Activated CD4-positive, alpha-beta T cell treated with anti-CD3 and anti-CD28 coated beads, Interleukin-2, amount 50 U/mL, for 16 hours (primary cell): ENCODE data around the gene LRFN4.

ENCODE experiments used
- DNase-seq: peaks from one replicate; pipeline ENCODE4 v3.0.0-alpha.2; 2020

LRFN4 gene

DNA sequence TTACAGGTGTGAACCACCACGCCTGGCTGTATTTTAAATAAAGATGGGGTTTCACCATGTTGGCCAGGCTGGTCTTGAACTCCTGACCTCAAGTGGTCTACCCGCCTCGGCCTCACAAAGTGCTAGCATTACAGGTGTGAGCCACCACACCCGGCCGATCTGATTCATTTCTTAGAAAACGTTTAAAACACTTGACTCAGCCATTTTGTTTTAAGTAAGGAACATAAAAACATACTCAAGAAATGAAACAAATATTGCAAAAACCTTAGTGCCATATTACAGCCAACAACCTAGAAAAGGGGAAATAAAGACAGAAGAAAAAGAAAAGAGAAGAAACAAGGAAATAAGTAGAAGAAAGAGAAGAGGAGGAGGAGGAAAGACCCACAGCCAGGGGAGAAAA is 17.4 kb downstream of the LRFN4 start:
- no peak for DNase-seq

DNA sequence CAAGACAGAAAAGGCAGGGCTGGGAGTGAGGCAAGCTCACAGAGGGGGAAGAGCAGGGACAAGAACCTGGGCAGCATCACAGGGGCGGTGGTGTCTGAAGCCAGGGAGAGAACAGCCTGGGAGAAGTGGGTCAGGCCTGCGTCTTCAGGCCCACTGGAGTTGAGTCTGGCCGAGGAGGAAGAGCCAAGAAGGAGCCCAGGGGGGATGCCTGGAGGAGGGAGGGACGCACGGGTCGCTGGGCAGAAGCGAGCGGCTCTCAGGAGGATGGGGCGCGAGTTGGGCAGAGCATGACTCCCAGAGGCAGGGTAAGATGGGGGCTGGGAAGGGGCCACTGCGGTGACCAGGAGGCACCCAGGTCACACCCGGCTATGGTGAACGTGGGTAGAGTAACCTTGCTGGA is 18.5 kb downstream of the LRFN4 start:
- DNase-seq = no peak

DNA sequence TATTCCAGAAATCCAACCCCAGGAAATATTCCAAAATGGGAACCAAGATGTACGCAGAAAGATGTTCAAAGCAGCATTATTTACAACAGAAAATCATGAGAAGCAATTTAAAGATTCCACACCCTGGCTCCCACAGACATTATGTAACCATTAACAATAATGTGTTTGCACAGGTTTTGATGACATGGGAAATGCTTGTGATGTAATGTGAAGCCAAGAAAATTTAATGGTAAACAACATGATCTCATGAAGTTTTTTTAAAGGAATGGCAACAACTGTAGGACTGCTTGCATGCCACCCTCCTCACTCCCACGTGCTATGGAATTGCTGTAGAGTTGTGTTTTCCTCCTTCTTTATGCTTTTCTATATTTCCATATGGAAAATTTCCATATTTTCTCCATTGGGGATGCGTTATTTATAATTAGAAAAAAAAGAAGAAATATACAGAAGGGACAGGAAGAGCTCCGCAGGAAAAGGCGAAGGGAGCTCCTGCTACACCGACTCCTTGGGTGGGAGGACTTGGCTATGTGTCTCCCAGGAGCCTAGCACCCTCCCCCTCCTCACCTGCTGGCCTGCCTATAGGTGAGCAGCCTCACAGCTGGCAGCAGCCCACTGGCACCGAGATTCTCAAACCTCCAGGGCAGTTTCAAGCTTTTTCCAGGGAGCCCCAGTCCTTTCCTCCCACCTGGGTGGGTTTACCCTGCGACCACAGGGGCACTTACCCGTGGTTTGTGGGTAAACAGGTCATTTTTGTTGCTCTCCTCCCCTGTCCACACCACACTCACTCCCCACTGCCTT is 20.9 kb downstream of the LRFN4 start:
- DNase-seq = no peak

DNA sequence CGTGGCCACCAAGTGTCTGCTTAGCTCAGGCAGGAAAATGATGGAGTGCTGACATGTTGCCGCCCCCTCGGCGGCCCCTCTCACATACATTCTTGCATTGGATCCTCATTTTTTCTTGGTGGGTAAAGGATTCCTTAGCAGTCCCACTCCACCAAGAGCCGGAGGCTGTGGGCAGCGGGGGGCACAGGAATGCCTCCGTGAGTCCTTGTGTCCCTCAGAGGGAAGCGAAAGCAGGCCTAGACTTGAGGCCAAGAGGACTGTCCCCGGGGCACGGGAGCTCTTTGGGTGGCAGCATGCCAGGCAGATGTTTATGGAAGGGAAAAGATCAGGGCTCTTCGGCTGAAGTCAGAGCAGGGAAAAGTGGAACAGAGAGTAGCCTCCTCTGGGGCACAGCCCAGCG is 21.6 kb downstream of the LRFN4 start:
- DNase-seq = no peak

DNA sequence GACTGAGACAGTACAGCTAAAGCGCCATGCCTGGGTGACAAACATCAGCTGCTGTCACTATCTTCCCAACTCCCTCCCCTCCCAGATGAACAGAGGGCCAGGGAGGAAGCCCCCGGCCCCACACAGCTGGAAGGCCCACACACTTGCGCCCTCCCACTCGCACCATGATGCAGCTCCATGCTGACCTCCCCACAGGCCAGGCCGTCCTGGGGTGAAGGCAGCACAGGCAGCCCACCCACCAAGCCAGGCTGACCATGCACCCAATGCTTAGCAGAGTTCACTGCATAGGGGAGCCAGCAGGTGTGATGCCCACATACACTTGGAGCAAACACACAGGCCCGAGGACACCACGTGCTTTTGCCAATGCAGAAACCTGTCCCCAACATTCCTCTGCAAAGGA is 22.1 kb downstream of the LRFN4 start:
- DNase-seq = no peak

DNA sequence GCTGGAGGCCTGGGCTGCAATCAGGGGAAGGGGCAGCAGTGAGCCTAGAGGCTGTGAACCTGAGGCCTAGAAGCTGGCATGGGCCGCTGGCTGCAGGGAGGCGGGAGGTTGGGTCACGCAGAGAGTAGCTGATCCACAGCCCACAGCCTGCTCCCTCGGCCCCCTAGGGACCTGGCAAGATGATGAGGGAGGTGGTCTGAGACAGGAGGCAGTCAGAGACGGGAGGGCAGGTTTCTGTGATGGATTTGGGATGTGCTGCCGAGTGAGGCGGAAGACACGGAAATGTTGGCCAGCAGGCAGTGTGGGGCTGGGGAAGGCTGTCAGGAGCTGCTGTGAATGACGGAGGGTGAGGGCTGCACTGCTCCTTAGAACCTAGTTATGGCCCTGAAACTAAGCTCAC is 22.7 kb downstream of the LRFN4 start:
- no peak for DNase-seq

DNA sequence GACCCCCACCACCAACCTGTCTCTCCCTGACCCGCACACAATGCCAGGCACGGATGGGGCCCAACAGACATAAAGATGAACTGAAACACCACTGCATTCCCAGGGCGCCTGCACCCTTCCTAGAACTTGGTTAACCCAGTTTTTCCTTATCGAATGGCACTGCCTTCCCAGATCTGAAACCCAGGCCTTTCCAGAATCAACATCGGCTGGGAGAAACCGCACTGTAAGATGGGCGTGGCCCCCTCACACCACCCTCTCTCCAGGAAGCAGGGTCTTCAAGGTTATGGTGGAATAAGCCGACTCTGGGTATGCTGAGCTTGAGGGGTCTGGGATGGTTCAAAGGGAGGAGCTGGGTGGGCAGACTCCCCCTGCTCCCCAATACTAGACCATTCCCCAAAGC is 23.1 kb downstream of the LRFN4 start:
- DNase-seq = no peak

DNA sequence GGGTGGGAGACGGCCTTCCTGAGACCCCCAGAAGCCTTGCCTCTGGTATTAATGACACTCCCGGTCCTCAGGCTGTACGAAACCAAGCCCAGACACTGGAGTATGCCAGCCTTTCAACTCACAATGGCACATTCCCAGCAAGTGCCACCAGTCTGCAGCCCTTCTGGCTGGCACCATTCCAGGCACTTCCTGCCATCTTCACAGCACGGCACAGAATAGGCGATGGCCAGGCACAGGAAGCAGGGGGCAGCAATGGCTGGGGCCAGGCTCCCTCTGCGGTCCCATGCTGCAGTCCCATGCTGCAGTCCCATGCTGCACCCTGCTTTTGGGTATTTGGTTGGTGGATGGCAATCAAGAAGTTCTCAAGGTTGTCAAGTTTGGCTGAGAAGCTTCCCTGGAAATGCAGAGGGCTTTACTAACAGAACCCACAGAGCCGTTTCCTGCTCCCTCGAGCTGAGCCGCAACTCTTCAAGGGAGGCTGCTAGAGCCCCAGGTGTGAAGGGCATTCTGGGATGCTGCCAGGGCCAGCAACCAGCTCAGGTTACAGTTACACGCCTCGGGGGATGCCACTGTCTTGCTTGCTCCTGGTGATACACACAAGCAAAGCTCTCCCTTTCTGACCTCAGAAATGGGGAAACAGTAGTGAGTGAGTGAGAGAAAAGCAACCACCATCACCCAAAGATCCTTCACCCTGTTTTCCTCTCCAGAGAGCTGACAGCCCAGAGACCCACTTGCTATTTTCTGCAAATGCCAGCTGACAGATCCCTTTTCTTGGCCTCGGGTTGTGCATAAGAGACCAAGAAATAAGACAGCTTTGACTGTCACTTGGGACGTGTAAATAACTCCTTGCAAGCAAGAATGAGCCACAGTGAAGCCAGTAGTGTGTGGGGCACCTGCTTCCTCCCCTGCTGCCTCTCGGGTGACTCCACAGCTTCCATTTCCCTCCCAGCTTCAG is 23.9 kb downstream of the LRFN4 start:
- no peak for DNase-seq

DNA sequence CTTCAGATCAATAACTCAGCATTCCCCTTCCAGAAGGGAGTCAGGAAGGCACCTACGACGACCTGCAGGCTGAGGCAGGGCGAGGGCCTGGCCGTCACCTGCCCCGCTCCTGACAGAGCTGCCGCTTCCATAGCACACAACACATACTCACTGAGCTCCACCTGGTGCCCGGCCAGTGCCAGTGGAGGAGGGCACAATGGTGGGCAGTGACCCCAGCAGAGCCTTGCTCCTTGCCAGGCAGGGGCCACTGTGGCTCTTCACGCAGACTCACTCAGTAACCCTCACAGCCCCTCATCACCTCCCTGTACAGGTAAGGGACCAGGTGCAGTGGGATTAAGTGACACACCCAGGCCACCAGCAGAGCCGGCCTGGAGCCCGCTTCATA is 24.6 kb downstream of the LRFN4 start:
- DNase-seq = no peak

DNA sequence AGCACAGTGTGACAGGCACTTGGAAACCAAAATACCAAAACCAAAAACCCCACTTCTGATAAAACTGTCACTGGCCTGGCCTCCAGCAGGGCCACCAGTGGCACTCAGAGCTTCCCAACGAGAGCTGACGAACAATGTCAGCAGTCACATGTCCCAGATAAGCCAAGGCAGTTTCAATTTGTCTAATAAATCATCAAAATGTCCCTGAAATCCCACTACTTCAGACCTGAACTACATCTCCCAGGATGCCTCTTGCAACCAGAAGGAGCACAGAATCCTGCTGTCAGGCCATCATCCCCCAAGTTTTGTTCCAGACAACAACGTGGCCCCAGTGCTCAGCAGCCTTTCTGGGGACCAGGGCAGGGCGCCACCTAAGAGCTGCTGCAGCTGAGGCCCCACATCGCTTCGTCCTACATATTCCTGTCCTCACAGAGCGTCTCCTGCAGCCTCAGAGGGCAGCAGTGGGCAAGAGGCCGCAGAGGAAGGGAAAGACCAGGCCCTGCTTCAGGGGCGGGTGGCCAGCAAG is 25.1 kb downstream of the LRFN4 start:
- DNase-seq = no peak

DNA sequence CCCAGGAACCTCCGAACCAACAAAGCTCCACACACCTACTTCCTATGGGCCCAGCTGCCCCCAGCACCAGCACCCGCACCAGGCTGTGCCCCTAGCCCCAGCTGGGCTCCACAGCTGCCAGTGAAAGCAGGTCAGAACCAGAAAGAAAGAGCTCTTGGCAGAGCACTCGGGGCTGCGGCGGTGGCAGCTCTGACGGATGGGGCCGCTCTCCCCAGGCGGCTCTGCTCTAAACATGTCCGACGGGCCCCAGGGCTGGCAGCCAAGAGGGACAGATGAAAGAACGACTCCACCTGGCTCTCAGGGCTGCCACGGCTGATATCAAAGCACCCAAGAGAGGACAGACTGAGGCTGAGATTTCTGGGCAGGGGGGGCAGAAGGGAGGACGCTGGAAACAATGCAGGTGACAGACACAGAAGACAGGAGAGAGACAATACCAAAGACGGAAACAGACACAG is 25.7 kb downstream of the LRFN4 start:
- DNase-seq = no peak

DNA sequence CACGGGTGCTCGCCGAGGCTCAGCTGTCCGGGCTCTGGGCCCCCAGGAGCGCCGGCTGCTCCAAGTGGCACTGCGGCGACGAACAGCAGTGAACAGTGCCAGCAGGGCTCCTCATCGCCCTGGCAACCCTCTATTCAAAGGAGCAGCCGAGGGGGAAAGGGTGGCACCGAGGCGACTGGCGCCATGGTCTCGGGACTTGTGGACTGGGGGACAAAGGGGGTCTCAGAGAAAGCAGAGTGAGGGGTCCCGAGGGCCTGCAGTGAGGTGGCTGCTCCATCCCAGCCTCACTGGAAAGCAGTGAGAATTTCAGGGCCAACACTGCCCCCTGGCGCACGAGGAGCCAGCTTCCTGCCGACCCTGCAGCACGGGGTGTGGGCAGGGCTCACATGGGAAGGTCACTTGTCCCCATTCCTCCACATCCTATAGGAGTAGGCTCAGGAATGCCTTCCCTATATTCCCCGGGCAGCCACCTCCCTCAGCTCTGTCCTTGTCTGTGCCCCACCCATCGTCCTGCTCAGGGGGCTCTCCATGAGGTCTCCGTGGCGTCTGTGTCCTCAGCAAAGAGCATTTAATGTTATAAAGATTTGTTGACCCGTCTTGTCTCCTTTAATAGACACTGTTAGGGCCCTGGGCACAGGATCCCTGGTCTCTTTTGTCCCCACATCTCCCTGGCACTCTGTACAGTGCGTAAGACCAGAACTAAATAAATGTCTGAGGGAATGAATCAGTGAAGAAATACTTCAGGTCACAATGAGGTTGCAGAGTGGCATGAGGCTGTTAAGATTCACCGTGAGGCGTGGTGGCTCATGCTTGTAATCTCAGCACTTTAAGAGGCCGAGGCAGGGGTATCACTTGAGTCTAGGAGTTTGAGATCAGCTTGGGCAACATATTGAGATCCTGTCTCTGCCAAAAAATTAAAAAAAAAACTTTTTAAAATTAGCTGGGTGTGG is 26.4 kb downstream of the LRFN4 start:
- DNase-seq = peak; percentile 62

DNA sequence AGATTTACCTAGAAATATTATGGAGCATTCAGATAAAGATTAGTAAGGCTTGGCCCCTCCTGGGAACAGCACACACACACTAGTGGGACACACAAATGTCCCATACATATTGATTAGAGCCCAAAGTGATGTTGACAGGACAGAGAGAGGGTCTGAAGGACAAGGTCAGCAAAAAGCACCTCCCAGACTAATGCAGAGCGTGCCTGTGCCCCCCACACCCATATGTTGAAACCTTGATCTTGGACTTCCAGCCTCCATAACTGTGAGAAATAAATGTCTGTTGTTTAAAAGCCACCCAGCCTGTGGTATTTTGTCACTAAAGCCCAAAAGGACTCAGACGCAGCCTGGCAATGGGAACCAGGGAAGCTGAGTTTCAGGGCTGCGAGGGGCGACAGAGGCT is 27.6 kb downstream of the LRFN4 start:
- DNase-seq = no peak

DNA sequence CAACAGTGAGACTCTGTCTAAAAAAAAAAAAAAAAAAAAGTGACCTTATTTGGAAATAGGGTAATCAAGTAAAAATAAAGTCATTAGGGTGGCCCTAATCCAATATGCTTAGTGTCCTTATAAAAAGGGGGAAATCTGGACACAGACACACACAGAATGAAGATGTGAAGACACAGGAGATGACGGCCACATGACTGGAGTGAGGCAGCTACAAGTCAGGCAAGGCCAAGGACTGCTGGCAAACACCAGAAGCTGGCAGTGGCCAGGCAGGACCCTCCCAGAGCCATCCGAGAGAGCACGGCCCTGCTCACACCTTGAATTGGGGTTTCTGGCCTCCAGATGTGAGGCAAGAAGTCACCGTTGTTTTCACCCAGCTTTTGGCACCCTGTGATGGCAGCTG is 28.6 kb downstream of the LRFN4 start:
- DNase-seq = no peak

DNA sequence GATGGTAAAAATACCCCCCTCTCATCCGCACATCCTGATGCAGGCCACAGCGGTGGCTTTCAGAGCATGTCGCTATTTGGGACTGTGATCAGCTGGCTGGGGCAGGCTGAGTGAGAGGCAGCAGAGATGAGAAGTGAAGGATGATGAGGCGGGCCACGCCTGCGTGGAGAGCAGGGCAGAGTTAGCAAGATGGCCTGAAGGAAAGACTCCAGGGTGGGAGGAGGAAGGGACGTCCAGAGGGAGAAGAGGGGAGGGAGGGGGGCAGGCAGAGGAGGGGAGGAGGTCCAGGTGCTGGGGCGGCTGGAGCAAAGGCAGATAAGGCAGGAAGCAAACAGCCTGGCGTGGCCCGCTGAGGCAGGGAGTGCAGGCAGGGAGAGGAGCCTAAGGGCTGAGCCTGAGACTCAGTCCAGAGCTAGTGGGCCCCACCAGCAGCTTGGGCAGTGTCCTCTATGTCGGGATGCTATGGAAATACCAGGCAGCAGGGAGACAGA is 29.1 kb downstream of the LRFN4 start:
- DNase-seq = no peak

DNA sequence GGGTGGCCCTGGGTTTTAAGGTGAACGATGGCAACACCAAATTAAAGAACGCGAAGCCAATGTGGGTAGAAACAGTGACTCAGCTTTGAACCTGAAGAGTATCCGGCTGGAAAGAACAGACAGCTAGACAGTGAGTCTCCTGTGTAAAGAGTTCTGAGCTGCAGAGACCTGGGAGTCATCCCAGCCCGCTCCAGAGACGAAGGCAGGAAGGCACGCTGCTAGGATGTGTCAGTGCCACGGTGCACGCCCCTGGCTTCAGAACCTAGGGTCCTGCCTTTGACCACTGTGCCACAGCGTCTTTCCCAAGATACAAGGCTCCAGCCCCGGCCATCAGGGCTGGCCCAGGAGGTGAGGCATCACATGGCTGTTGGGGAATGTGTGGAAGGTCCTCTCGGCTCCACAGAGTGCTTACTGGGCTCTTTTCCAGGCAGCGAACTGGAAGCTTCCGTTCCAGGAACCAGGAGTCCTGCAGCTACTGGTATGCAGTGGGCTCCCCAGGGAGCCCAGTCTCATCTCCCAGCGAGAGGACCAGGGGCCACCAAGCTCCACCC is 29.9 kb downstream of the LRFN4 start:
- no peak for DNase-seq

DNA sequence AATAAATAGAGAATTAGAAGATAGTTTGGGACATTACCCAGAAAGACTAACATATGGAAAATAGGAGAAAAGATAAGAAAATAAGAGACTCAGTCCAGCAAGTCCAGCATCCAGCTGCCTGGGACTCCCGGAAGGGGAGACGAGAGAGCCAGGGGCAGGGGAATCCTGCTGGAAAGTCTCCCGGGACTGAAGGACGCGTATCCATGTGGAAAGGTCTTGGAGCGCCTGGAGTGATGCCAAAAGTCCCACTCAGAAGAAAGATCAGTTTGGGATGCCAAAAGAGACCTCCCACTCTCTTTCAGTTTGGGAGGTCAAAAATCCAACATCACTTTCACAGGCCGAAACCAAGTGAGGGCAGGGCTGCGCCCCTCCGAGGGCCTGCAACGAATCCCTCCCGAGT is 30.7 kb downstream of the LRFN4 start:
- no peak for DNase-seq

DNA sequence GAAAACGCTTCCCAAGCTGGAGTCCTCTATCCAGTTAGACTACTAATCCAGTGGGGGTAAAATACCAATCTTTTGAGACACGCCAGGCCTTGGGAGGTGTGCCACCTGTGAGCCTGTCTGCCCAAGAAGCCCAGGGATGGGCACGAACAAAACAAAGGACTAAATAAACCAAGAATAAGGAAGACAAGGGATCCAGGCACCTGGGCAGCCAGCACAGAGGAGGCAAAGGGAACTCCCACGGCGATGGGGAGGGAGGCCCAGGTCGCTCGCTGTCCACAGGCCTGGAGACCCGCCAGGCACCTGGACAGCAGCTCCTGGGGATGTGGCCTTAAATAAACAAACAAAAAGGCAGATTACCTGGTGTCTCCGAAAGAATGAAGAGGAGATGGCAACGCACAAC is 31.4 kb downstream of the LRFN4 start:
- DNase-seq = no peak

DNA sequence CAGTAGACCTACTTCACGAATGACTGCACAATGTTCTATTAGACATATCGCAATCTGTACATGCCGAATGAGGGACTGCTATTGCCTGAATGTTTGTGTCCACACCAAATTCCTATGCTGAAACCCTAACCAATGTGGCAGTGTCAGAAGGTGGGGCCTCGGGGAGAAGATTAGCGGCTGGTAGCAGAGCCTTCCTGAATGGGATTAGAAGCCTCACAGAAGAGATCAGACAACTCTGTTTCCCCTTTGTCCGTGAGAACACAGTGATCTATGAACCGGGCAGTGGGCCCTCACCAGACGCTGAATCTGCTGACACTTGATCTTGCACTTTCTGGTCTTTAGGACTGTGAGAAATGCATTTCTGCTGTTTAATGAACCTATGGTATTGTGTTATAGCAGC is 33.1 kb downstream of the LRFN4 start:
- DNase-seq = no peak

DNA sequence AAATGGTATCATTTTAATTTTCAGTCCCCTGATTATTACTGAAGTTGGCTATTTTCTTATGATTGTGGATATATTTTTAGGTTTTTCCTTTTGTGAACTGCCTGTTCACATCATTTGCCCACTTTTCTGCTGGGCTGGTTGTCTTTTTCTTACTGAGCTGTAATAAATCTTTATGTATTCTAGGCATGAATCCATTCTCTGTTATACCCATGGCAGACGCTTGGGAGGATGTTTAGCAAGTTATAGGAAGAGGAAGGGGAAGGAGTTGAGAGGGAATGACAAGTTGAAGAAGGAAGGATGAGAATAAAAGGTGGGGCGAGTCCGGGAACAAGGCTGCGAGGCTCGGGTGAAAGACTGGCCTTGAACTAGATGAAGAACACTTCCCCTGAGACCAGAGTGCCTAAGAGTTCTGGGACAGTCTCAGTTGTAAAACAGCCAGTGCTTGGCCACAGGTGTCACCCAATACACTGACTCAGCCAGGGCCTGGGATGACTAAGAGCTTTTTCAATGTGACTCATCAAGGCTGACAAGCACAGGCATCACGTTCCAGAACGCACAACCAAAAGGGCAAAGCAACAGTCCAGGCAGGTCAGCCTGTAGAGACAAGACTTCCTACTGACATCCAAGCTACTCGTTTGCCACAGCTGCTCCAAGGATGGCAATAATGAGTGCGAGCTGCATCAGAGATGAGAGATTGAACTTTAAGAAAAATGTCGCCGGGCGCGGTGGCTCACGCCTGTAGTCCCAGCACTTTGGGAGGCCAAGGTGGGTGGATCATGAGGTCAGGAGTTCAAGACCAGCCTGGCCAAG is 35.2 kb downstream of the LRFN4 start:
- DNase-seq = peak; percentile 93

DNA sequence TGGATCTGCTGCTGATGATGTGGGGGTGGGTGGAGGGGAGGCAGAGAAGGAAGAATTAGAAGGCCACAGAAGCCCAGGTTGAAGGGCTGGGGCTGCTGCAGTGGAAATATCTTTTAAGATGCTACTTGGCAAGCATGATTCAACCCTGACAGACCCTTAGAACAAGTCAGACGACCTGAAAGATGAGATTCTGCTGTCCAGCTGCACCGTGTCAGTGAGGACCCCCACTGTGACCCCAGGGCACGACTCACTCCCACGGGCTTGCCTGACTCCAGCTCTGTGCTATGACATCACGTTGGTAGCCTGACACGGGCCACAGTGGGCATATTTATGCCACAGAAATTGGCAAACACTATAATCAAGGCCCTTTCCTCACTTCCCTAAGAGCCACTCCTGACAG is 36.0 kb downstream of the LRFN4 start:
- no peak for DNase-seq
